ENCODE measurements around the gene WDR6.

The WDR6 gene

GRCh38 chr3:48983096-48983495, 24.1 kb upstream of the WDR6 start:
- FAIRE-seq (no peak), DNase-seq (ENCODE audit: insufficient read length, low spot score) (no peak)

GRCh38 chr3:48984663-48985062, 22.5 kb upstream of the WDR6 start:
- FAIRE-seq (no peak), DNase-seq (ENCODE audit: insufficient read length, low spot score) (no peak)
- TF ChIP-seq CTCF (IDR thresholded peaks at IDR 0.05; ENCODE audit: insufficient read depth, missing control alignments) = no peak

More at GRCh38 chr3:48983096-48983495, 24.1 kb upstream of the WDR6 start:
- no peak for TF ChIP-seq CTCF (IDR thresholded peaks at IDR 0.05; ENCODE audit: insufficient read depth, missing control alignments)

GRCh38 chr3:48985831-48986376, 21.3 kb upstream of the WDR6 start:
- no peak for TF ChIP-seq CTCF (IDR thresholded peaks at IDR 0.05; ENCODE audit: insufficient read depth, missing control alignments)
- DNase-seq (ENCODE audit: insufficient read length, low spot score) (no peak), FAIRE-seq (no peak)

- DNase-seq (ENCODE audit: insufficient read length, low spot score) (no peak), FAIRE-seq (no peak)
- no peak for TF ChIP-seq CTCF (IDR thresholded peaks at IDR 0.05; ENCODE audit: insufficient read depth, missing control alignments)
These were observed 17.9 kb upstream of the WDR6 start for GRCh38 chr3:48989126-48989795.

GRCh38 chr3:48989796-48990635, 17.2 kb upstream of the WDR6 start, which contains the start of gene P4HTM:
Gene P4HTM (plus strand): TSS chr3:48990241. CDS start chr3:48990257, 16 bp downstream.
- no peak for TF ChIP-seq CTCF (IDR thresholded peaks at IDR 0.05; ENCODE audit: insufficient read depth, missing control alignments)
- DNase-seq (ENCODE audit: insufficient read length, low spot score) (peak; percentile 31), FAIRE-seq (no peak)

GRCh38 chr3:48990636-48991469, 16.3 kb upstream of the WDR6 start:
- DNase-seq (ENCODE audit: insufficient read length, low spot score) = peak; percentile 23
- FAIRE-seq = no peak
- TF ChIP-seq CTCF (IDR thresholded peaks at IDR 0.05; ENCODE audit: insufficient read depth, missing control alignments) = no peak

Data from D721Med (cell line).